HepG2 (cell line): ENCODE results near the gene NRN1L. TPM values are rescaled to one million over a fixed set of nuclear protein-coding genes. Genes with fewer than 3 reads are reported as not detected.
A peak's percentile ranks its signal among the peaks of the same experiment; 100 is the strongest.

Source experiments
- ATAC-seq: fragments of 200-7000 bp; cut with Tn5 transposase; 3 replicates; pipeline ENCODE4 v1.9.1; 2020; ENCODE audit warnings: mild to moderate bottlenecking, moderate library complexity
- BruUV-seq: library from RNA; stranded (reverse); fragments of 400-500 nt; replicated peaks from 2 replicates; lab custom pipeline; 2021; lab: Mats Ljungman, UMichigan
- CTCF ChIA-PET: fragments of 300-600 bp; formaldehyde crosslinking; extraction: SDS; loops from one replicate; lab custom pipeline; 2021; ENCODE audit warnings: low total read pairs, inconsistent platforms, low intra/inter-chr PET ratio; lab: Yijun Ruan, JAX
- POLR2A ChIA-PET: fragments of 350-600 bp; sonication (Branson Sonifier 250); formaldehyde crosslinking; loops from one replicate; lab custom pipeline; 2020; ENCODE audit warnings: antibody characterized with exemption, inconsistent platforms; lab: Yijun Ruan, JAX
- DNase-seq: peaks from one replicate; pipeline ENCODE4 v3.0.0-alpha.2; 2015; ENCODE audit warnings: low spot score
- FAIRE-seq: peaks from 3 replicates; lab custom pipeline; 2011; peaks lifted over from hg19 to GRCh38; lab: Jason Lieb, UNC
- H2AFZ ChIP-seq: one replicate; pipeline ENCODE4 v1.6.1; 2011; ENCODE audit warnings: low read length, inconsistent platforms
- H3K27ac ChIP-seq: fragments of 300-600 bp; 3 replicates; pipeline ENCODE4 v1.8.0; 2011; ENCODE audit warnings: mixed run types, mild to moderate bottlenecking, mixed read lengths, low read length, inconsistent platforms; ENCODE audit not compliant: insufficient read depth; ENCODE audit errors: extremely low read length
- H3K27me3 ChIP-seq, 2 experiments: fragments of 200-600 bp in 1 of 2; 2 replicates in 1 of 2; 3 replicates in 1 of 2; pipeline versions ENCODE4 v1.6.0 to v1.8.0; 2011; ENCODE audit warnings: low read length in 2 of 2, mild to moderate bottlenecking in 2 of 2, moderate library complexity in 2 of 2, inconsistent platforms in 1 of 2; ENCODE audit not compliant: insufficient read depth in 2 of 2, control insufficient read depth in 1 of 2
- H3K36me3 ChIP-seq, 2 experiments: fragments of 200-600 bp in 1 of 2; replicated peaks in 1 of 2; 2 replicates in 1 of 2; 3 replicates in 1 of 2; pipeline versions ENCODE4 v1.5.1 to v1.8.0; 2011; ENCODE audit warnings: low read length in 2 of 2, inconsistent platforms in 1 of 2; ENCODE audit not compliant: insufficient read depth in 2 of 2, control insufficient read depth in 1 of 2
- H3K4me1 ChIP-seq: 2 replicates; pipeline ENCODE4 v1.5.1; 2012; ENCODE audit warnings: low read length, inconsistent platforms; ENCODE audit not compliant: insufficient read depth
- H3K4me2 ChIP-seq: 2 replicates; pipeline ENCODE4 v1.6.0; 2011; ENCODE audit warnings: low read depth, low read length, inconsistent platforms
- H3K4me3 ChIP-seq, 3 experiments: fragments of 200-600 bp in 1 of 3; sonication (generic), shearing (Covaris generic) in 1 of 3; replicated peaks in 1 of 3; 2 replicates each; pipeline ENCODE4 v1.5.1; 2011 to 2016; ENCODE audit warnings: low read length in 3 of 3, inconsistent platforms in 2 of 3, low read depth in 2 of 3, mild to moderate bottlenecking in 2 of 3, control low read depth in 1 of 3, mixed read lengths in 1 of 3; ENCODE audit not compliant: insufficient read depth in 1 of 3
- H3K79me2 ChIP-seq: one replicate; pipeline ENCODE4 v1.6.1; 2011; ENCODE audit warnings: low read length, inconsistent platforms; ENCODE audit not compliant: insufficient read depth
- H3K9ac ChIP-seq: 2 replicates; pipeline ENCODE4 v1.6.0; 2011; ENCODE audit warnings: mild to moderate bottlenecking, low read depth, low read length, inconsistent platforms; ENCODE audit not compliant: insufficient read depth
- H3K9me3 ChIP-seq: 2 replicates; pipeline ENCODE4 v1.5.1; 2012; ENCODE audit warnings: mild to moderate bottlenecking, low read length
- H4K20me1 ChIP-seq: 2 replicates; pipeline ENCODE4 v1.6.0; 2011; ENCODE audit warnings: inconsistent platforms, mild to moderate bottlenecking, low read length, moderate library complexity; ENCODE audit not compliant: insufficient read depth
- AHDC1 ChIP-seq: sonication (generic); formaldehyde crosslinking; IDR thresholded peaks from 2 replicates; pipeline ENCODE4 v1.5.1; 2020; ENCODE audit warnings: mild to moderate bottlenecking, missing genetic modification reagents, borderline replicate concordance
- ELF1 ChIP-seq: sonication (generic); formaldehyde crosslinking; IDR thresholded peaks from 2 replicates; pipeline ENCODE4 v1.4.0; 2020; ENCODE audit warnings: missing genetic modification reagents
- HMG20B ChIP-seq: conservative IDR thresholded peaks from 2 replicates; pipeline ENCODE4 v1.6.1; 2016; ENCODE audit warnings: missing genetic modification reagents, missing compliant biosample characterization
- HNRNPLL ChIP-seq: fragments of 200-400 bp; formaldehyde crosslinking; IDR thresholded peaks from 2 replicates; pipeline ENCODE4 v1.6.1; 2017; ENCODE audit warnings: mild to moderate bottlenecking, low read depth, low read length; ENCODE audit not compliant: poor library complexity, severe bottlenecking
- KDM5B ChIP-seq: sonication (generic); formaldehyde crosslinking; IDR thresholded peaks from 2 replicates; pipeline ENCODE4 v1.4.0; 2020; ENCODE audit warnings: missing genetic modification reagents, mild to moderate bottlenecking, borderline replicate concordance
- POLR2A ChIP-seq, 2 experiments: IDR thresholded peaks; 2 replicates each; pipeline ENCODE4 v1.6.1; 2011; ENCODE audit warnings: low read depth in 2 of 2, low read length in 2 of 2, mild to moderate bottlenecking in 1 of 2, moderate library complexity in 1 of 2; ENCODE audit not compliant: insufficient read depth in 1 of 2
- REPIN1 ChIP-seq: sonication (generic); formaldehyde crosslinking; IDR thresholded peaks from 2 replicates; pipeline ENCODE4 v1.8.0; 2022; ENCODE audit warnings: missing genetic modification reagents, low read depth, mild to moderate bottlenecking, borderline replicate concordance
- ZFX ChIP-seq: sonication (generic); formaldehyde crosslinking; IDR thresholded peaks from 2 replicates; pipeline ENCODE4 v1.4.0; 2020; ENCODE audit warnings: mild to moderate bottlenecking, low read depth, missing genetic modification reagents, moderate library complexity
- ZNF124 ChIP-seq: sonication (generic); formaldehyde crosslinking; IDR thresholded peaks from 2 replicates; pipeline ENCODE4 v1.4.0; 2020; ENCODE audit warnings: missing genetic modification reagents
- ZNF318 ChIP-seq: sonication (generic); formaldehyde crosslinking; IDR thresholded peaks from 2 replicates; pipeline ENCODE4 v1.4.0; 2020; ENCODE audit warnings: mild to moderate bottlenecking, missing genetic modification reagents
- WGBS: methylation state at CpG from one replicate; pipeline ENCODE4 v1.1.6; 2017; ENCODE audit warnings: low lambda C conversion rate; 5-methylcytosine and 5-hydroxymethylcytosine counted together
- in situ Hi-C: cut with HindIII; loops from 2 replicates; pipeline ENCODE4 v1.10.0; 2017; ENCODE audit warnings: low pct_unique_long_range_greater_than_20kb; ENCODE audit not compliant: extremely low pct_ligation_motif_present
- intact Hi-C: fragments of 100-400 bp; cut with micrococcal nuclease; formaldehyde crosslinking; loops from one replicate; pipeline ENCODE4 v1.10.0; 2022; ENCODE audit not compliant: unreplicated experiment
- polyA plus RNA-seq, 8 experiments: library from polyadenylated mRNA; depleted of rRNA in 3 of 8; stranded (reverse) in 7 of 8; unstranded in 1 of 8; fragments of >200 nt; fragmentation: Illumina TruSeq in 4 of 8; extraction: Trizol in 4 of 8; gene quantifications; 2 replicates each; pipeline versions ENCODE4 v1.2.1 to v1.2.3, GENCODE V29; 2011 to 2016; ENCODE audit warnings: low read depth in 4 of 8, missing spikeins in 1 of 8, mixed read lengths in 1 of 8; ENCODE audit not compliant: insufficient read depth in 1 of 8
- total RNA-seq, 5 experiments: library from RNA; depleted of rRNA; stranded (reverse); fragments of >200 nt; fragmentation: Illumina TruSeq; extraction: Trizol; gene quantifications; 2 replicates each; pipeline ENCODE4 v1.2.3, GENCODE V29; 2016; ENCODE audit warnings: low read depth in 1 of 5

The NRN1L gene
- total and polyA plus RNA-seq, 2 of the 13 experiments (the other 11 are each of a cell fraction or from before 2014, with no cell fraction given) = 0.53 to 1.2 TPM

- no peak overlapping the region for H2AFZ ChIP-seq
- 74% methylated on average over 7 of the region's 7 CpGs for WGBS
- no peak overlapping the region for H3K9ac ChIP-seq
- H3K27me3 ChIP-seq = no peaks in the 10 kb centered on the region
- peaks cover 22 to 35% of the 10 kb centered on the region in 2 experiments for H3K36me3 ChIP-seq
- no peak for DNase-seq
- FAIRE-seq = no peak
- in situ Hi-C loops = loop anchor here (5.0 kb wide), 2 partner anchors 41 to 111 kb away; no protein-coding TSS in a partner anchor
- H3K9me3 ChIP-seq = no peaks in the 10 kb centered on the region
- H3K4me1 ChIP-seq = no peaks in the 10 kb centered on the region
- ATAC-seq = peak; percentile 2
- H4K20me1 ChIP-seq = no peaks in the 10 kb centered on the region; the same call in 1 of the 2 replicates
- no TSS peak for BruUV-seq
- H3K79me2 ChIP-seq = no peaks in the 10 kb centered on the region
- H3K27ac ChIP-seq = no peak overlapping the region
- CTCF ChIA-PET = interaction anchor here (1.4 to 5.5 kb wide), 7 partner anchors 14 to 256 kb away, joined by 3 to 63 read pairs (median 5); partner anchors contain the start of genes NRN1L, PSKH1 and THAP11
- intact Hi-C loops = loop anchor here (1.0 to 5.0 kb wide), 4 partner anchors 35 to 256 kb away; partner anchors contain the start of gene PSKH1
- POLR2A ChIA-PET = interaction anchor here (1.6 to 1.7 kb wide), 2 partner anchors 9 to 16 kb away, joined by 4 to 5 read pairs; partner anchors contain the start of gene LCAT
- no peak overlapping the region for H3K4me2 ChIP-seq
- no peak overlapping the region for H3K4me3 ChIP-seq
- 0 out of 2 replicates have a peak, but pooled peaks have one; percentile 1 for TF ChIP-seq ELF1 (CRISPR knock-in tag)
- no peak for TF ChIP-seq HMG20B (CRISPR knock-in tag)
- TF ChIP-seq HNRNPLL = peak; percentile 2
- peak in 1 of 2 experiments; percentile 25; a peak in 1 of 4 replicates for TF ChIP-seq POLR2A (IDR thresholded peaks at IDR 0.05; ENCODE audit: insufficient read depth in 1 of 2, low read depth in 2 of 2, low read length in 2 of 2)
- 0 out of 2 replicates have a peak, but pooled peaks have one; percentile 3 for TF ChIP-seq REPIN1 (CRISPR knock-in tag)
- no peak for TF ChIP-seq ZNF124 (CRISPR knock-in tag)
- TF ChIP-seq KDM5B (CRISPR knock-in tag) = no peak
- TF ChIP-seq ZNF318 = 0 out of 2 replicates have a peak, but pooled peaks have one; percentile 53
- TF ChIP-seq ZFX (CRISPR knock-in tag) = peak; percentile 3; the same call in 1 of the 2 replicates
- TF ChIP-seq AHDC1 (CRISPR knock-in tag) = no peak
These were observed 43.5 kb downstream of the NRN1L start for GRCh38 chr16:67928147-67928546.
